HCT116 (cell line): Measurements from ENCODE around the gene THOC6. TPM values are rescaled to one million over a fixed set of nuclear protein-coding genes. Genes with fewer than 3 reads are reported as not detected.

Experiments used
- ATAC-seq: fragments of 200-7000 bp; cut with Tn5 transposase; 2 replicates; pipeline ENCODE4 v1.9.1; 2020; ENCODE audit warnings: mild to moderate bottlenecking, moderate library complexity
- BruUV-seq: library from RNA; stranded (reverse); fragments of 400-500 nt; replicated peaks from 2 replicates; lab custom pipeline; 2021; lab: Mats Ljungman, UMichigan
- CTCF ChIA-PET: fragments of 300-600 bp; sonication (Branson Sonifier 250); formaldehyde crosslinking; loops from one replicate; lab custom pipeline; 2021; ENCODE audit warnings: antibody characterized with exemption; lab: Charles Lee
- POLR2A ChIA-PET: fragments of 300-600, 350-600 bp; sonication (Branson Sonifier 250); formaldehyde crosslinking; loops from one replicate; lab custom pipeline; 2021; ENCODE audit warnings: antibody characterized with exemption; lab: Charles Lee
- RAD21 ChIA-PET, 2 experiments: fragments of 300-600 bp; sonication (Branson Sonifier 250); formaldehyde crosslinking; loops; one replicate each; lab custom pipeline; 2023; ENCODE audit warnings: low total read pairs in 2 of 2; ENCODE audit not compliant: uncharacterized antibody in 2 of 2, unreplicated experiment in 2 of 2, low non-redundant PET in 1 of 2; lab: Charles Lee
- DNase-seq: peaks from one replicate; pipeline ENCODE4 v3.0.0-alpha.2; 2010; ENCODE audit warnings: low read depth, low spot score
- H2AFZ ChIP-seq: fragments of 200-600 bp; shearing (Covaris generic), sonication (generic); 2 replicates; pipeline ENCODE4 v1.6.1; 2017; ENCODE audit warnings: low read depth, mixed run types, mixed read lengths, antibody characterized with exemption, low read length; ENCODE audit not compliant: poor library complexity, severe bottlenecking
- H3K27ac ChIP-seq: 2 replicates; pipeline ENCODE4 v1.5.1; 2012; ENCODE audit warnings: low read depth, low read length
- H3K27me3 ChIP-seq: fragments of 200-600 bp; sonication (generic); 2 replicates; pipeline ENCODE4 v1.6.1; 2016; ENCODE audit warnings: mixed run types, low read length, mixed read lengths; ENCODE audit not compliant: insufficient read depth
- H3K36me3 ChIP-seq, 2 experiments: fragments of 200-500 bp in 1 of 2; fragments of 200-600 bp in 1 of 2; sonication (Bioruptor generic) in 1 of 2; sonication (generic) in 1 of 2; 2 replicates each; pipeline versions ENCODE4 v1.5.1 to v1.6.1; 2014 to 2016; ENCODE audit warnings: low read length in 2 of 2, inconsistent platforms in 1 of 2, mixed read lengths in 1 of 2, mixed run types in 1 of 2; ENCODE audit not compliant: insufficient read depth in 2 of 2, control insufficient read depth in 1 of 2
- H3K4me1 ChIP-seq, 2 experiments: fragments of 200-600 bp in 1 of 2; sonication (generic) in 1 of 2; 2 replicates each; pipeline versions ENCODE4 v1.5.1 to v1.6.1; 2012 to 2017; ENCODE audit warnings: low read length in 2 of 2, inconsistent platforms in 1 of 2, mild to moderate bottlenecking in 1 of 2, mixed read lengths in 1 of 2, mixed run types in 1 of 2, moderate library complexity in 1 of 2; ENCODE audit not compliant: insufficient read depth in 2 of 2, control insufficient read depth in 1 of 2
- H3K4me2 ChIP-seq: fragments of 200-600 bp; sonication (generic); 2 replicates; pipeline ENCODE4 v1.6.1; 2017; ENCODE audit warnings: mixed run types, low read length, mixed read lengths
- H3K4me3 ChIP-seq, 2 experiments: fragments of 200-600 bp in 1 of 2; sonication (generic) in 1 of 2; replicated peaks in 1 of 2; 2 replicates each; pipeline ENCODE4 v1.5.1; 2011 to 2016; ENCODE audit warnings: low read length in 2 of 2, control low read depth in 1 of 2, low read depth in 1 of 2, mild to moderate bottlenecking in 1 of 2, mixed read lengths in 1 of 2, mixed run types in 1 of 2
- H3K79me2 ChIP-seq: fragments of 200-600 bp; sonication (generic); 2 replicates; pipeline ENCODE4 v1.6.1; 2017; ENCODE audit warnings: mild to moderate bottlenecking, mixed run types, low read length, moderate library complexity, mixed read lengths; ENCODE audit not compliant: insufficient read depth
- H3K9ac ChIP-seq: fragments of 200-600 bp; sonication (generic); 2 replicates; pipeline ENCODE4 v1.6.1; 2016; ENCODE audit warnings: low read length, mixed read lengths
- H3K9me2 ChIP-seq: fragments of 200-600 bp; sonication (generic), shearing (Covaris generic); 2 replicates; pipeline ENCODE4 v1.6.1; 2017; ENCODE audit warnings: mixed run types, mild to moderate bottlenecking, moderate library complexity; ENCODE audit not compliant: insufficient read depth
- H3K9me3 ChIP-seq, 2 experiments: fragments of 200-500 bp in 1 of 2; fragments of 200-600 bp in 1 of 2; sonication (Bioruptor generic) in 1 of 2; sonication (generic) in 1 of 2; 2 replicates each; pipeline ENCODE4 v1.6.1; 2014 to 2017; ENCODE audit warnings: low read length in 2 of 2, mixed read lengths in 2 of 2, inconsistent platforms in 1 of 2, low read depth in 1 of 2, mild to moderate bottlenecking in 1 of 2, mixed run types in 1 of 2, moderate library complexity in 1 of 2; ENCODE audit not compliant: control insufficient read depth in 1 of 2, insufficient read depth in 1 of 2
- H4K20me1 ChIP-seq: fragments of 200-600 bp; sonication (generic), shearing (Covaris generic); 2 replicates; pipeline ENCODE4 v1.6.1; 2017; ENCODE audit warnings: mixed run types, mild to moderate bottlenecking, moderate library complexity; ENCODE audit not compliant: insufficient read depth
- JUND ChIP-seq: IDR thresholded peaks from 2 replicates; pipeline ENCODE4 v1.6.1; 2012
- RAD21 ChIP-seq: IDR thresholded peaks from 2 replicates; pipeline ENCODE4 v1.6.1; 2012; ENCODE audit warnings: low read depth, mild to moderate bottlenecking
- REST ChIP-seq: IDR thresholded peaks from 2 replicates; pipeline ENCODE4 v1.6.1; 2012; ENCODE audit warnings: low read depth
- SRF ChIP-seq: IDR thresholded peaks from 2 replicates; pipeline ENCODE4 v1.6.1; 2012; ENCODE audit warnings: low read depth
- YY1 ChIP-seq: IDR thresholded peaks from 2 replicates; pipeline ENCODE4 v1.6.1; 2011; ENCODE audit warnings: low read length, low read depth, moderate library complexity, mild to moderate bottlenecking; ENCODE audit not compliant: insufficient replicate concordance; ENCODE audit errors: extremely low read depth
- intact Hi-C: fragments of 100-400 bp; cut with micrococcal nuclease; formaldehyde crosslinking; loops from 2 replicates; pipeline ENCODE4 v1.10.0; 2022
- total RNA-seq: library from RNA; stranded (reverse); gene quantifications from one replicate; pipeline ENCODE4 v1.2.1, GENCODE V29; 2021; ENCODE audit not compliant: unreplicated experiment

Gene THOC6
- total RNA-seq, 1 experiment from 2014 or later: 62.9 TPM

- no peak for TF ChIP-seq REST
- no peak for TF ChIP-seq RAD21
- no peak for TF ChIP-seq SRF
- no peak for TF ChIP-seq JUND
- no peak for TF ChIP-seq YY1
- H2AFZ ChIP-seq: no peak overlapping the region
- peaks cover 25% of the 10 kb centered on the region; the same call in 1 of the 2 replicates for H3K79me2 ChIP-seq
- no peak for DNase-seq
- BruUV-seq: no TSS peak
- peak overlapping the region; percentile 100; the same call in 1 of the 2 replicates for H3K27ac ChIP-seq
- POLR2A ChIA-PET: interaction anchor here (0.6 to 8.2 kb wide), 4 partner anchors 20 to 177 kb away, joined by 3 to 188 read pairs (median 3); no protein-coding TSS in a partner anchor
- H3K27me3 ChIP-seq: no peaks in the 10 kb centered on the region
- peak overlapping the region; percentile 94 to 95 for H3K4me3 ChIP-seq
- H3K4me2 ChIP-seq: peak overlapping the region; percentile 86
- intact Hi-C loops: loop anchor here (2.0 kb wide), 1 partner anchor 21 kb away; no protein-coding TSS in a partner anchor
- no peaks in the 10 kb centered on the region for H4K20me1 ChIP-seq
- H3K36me3 ChIP-seq: peaks cover 8 to 32% of the 10 kb centered on the region in 2 experiments; a peak in 2 of 4 replicates
- CTCF ChIA-PET: interaction anchor here (0.9 kb wide), 1 partner anchor 8 kb away, joined by 3 read pairs; no protein-coding TSS in a partner anchor
- RAD21 ChIA-PET: no interaction called here
- H3K9me3 ChIP-seq: no peaks in the 10 kb centered on the region
- H3K9me2 ChIP-seq: no peaks in the 10 kb centered on the region
- peaks cover 16 to 55% of the 10 kb centered on the region in 2 experiments for H3K4me1 ChIP-seq
- ATAC-seq: no peak
- H3K9ac ChIP-seq: peak overlapping the region; percentile 99; the same call in 1 of the 2 replicates
Observed at GRCh38 chr16:3025032-3026002, 1.5 kb downstream of the THOC6 start.
